Motor neuron (in vitro differentiated cells): ENCODE measurements around the gene LRRC10. TPM values are rescaled to one million over a fixed set of nuclear protein-coding genes. Genes with fewer than 3 reads are reported as not detected.

Experiments
- ATAC-seq, 8 experiments: fragments of 200-7000 bp; cut with Tn5 transposase; replicated peaks in 6 of 8; 2 replicates each; pipeline ENCODE4 v1.8.0; 2021; ENCODE audit warnings: mild to moderate bottlenecking in 8 of 8, moderate library complexity in 8 of 8
- H3K27ac ChIP-seq, 2 donors: fragments of 250-450 bp; sonication (Bioruptor Pico); 2 replicates each; pipeline ENCODE4 v1.9.0; 2021; ENCODE audit warnings: antibody characterized with exemption in 2 of 2, mild to moderate bottlenecking in 2 of 2, moderate library complexity in 1 of 2
- H3K4me1 ChIP-seq, 2 donors: fragments of 250-450 bp; sonication (Bioruptor Pico); replicated peaks in 1 of 2; 2 replicates each; pipeline ENCODE4 v1.6.1; 2021; ENCODE audit warnings: antibody characterized with exemption in 2 of 2, mild to moderate bottlenecking in 2 of 2, moderate library complexity in 1 of 2
- H3K4me3 ChIP-seq, 5 donors: fragments of 250-450 bp; sonication (Bioruptor Pico); 2 replicates each; pipeline ENCODE4 v1.9.0; 2021; ENCODE audit warnings: antibody characterized with exemption in 5 of 5, mild to moderate bottlenecking in 5 of 5, moderate library complexity in 4 of 5
- WGBS, 10 experiments: fragments of 450-650 bp; shearing (Covaris generic); methylation state at CpG; one replicate each; pipeline ENCODE4 v1.0.0; 2022; 5-methylcytosine and 5-hydroxymethylcytosine counted together
- in situ Hi-C, 9 experiments: fragments of 400-800 bp; cut with MboI; loops; one replicate each; pipeline ENCODE4 v1.15.0; 2021; ENCODE audit warnings: low sequenced_read_pairs in 9 of 9, low pct_unique_long_range_greater_than_20kb in 2 of 9; ENCODE audit not compliant: unreplicated experiment in 9 of 9
- total RNA-seq, 8 experiments: library from RNA; unstranded; fragments of 300-600 nt; gene quantifications; 2 replicates each; pipeline versions ENCODE4 v1.2.3 to v1.2.4, GENCODE V29; 2022

Gene LRRC10
- total RNA-seq, 8 experiments from 2014 or later, result 0.05 to 0.33 (median 0.11) TPM; not detected in 3

- H3K4me1 ChIP-seq, result no peaks in the 10 kb centered on the region
- H3K4me3 ChIP-seq, result no peak overlapping the region
- ATAC-seq, result no peak
- H3K27ac ChIP-seq, result no peak overlapping the region
- 57 to 90% (median 84%) methylated on average over 1 to 4 of the region's 6 CpGs; no CpG with 5 or more reads in 4 of the 10 experiments for WGBS, 10 experiments
- in situ Hi-C loops, result no loop called here
Observed at GRCh38 chr12:69642531-69642930, 31.8 kb upstream of the LRRC10 start.

- Histone ChIP-seq H3K4me1 (no peaks in the 10 kb centered on the region), H3K4me3 (no peak overlapping the region), H3K27ac (no peak overlapping the region)
- ATAC-seq, result no peak
- 40 to 100% (median 93%) methylated on average over 1 to 3 of the region's 7 CpGs; no CpG with 5 or more reads in 4 of the 10 experiments for WGBS, 10 experiments
- in situ Hi-C loops, result no loop called here
Observed at GRCh38 chr12:69641546-69641945, 30.8 kb upstream of the LRRC10 start.

GRCh38 chr12:69639400-69640016 lies 28.8 kb upstream of the LRRC10 start:
- H3K4me1 ChIP-seq, result no peaks in the 10 kb centered on the region
- WGBS, 10 experiments, result 0 to 60% (median 33%) methylated on average over 1 to 9 of the region's 12 CpGs
- in situ Hi-C loops, result no loop called here
- no peak overlapping the region for H3K4me3 ChIP-seq
- no peak overlapping the region for H3K27ac ChIP-seq
- ATAC-seq, result peak in 6 of 8 experiments; percentile 58 to 99 (median 88)

- in situ Hi-C loops, result no loop called here
- peak in 2 of 8 experiments; percentile 17 to 47 for ATAC-seq
- Histone ChIP-seq H3K4me1 (no peaks in the 10 kb centered on the region), H3K27ac (no peak overlapping the region), H3K4me3 (no peak overlapping the region)
- 27 to 100% (median 86%) methylated on average over 1 to 2 of the region's 2 CpGs; no CpG with 5 or more reads in 1 of the 10 experiments for WGBS, 10 experiments
Observed at GRCh38 chr12:69633061-69633460, 22.4 kb upstream of the LRRC10 start.

- Histone ChIP-seq H3K27ac (no peak overlapping the region), H3K4me1 (no peaks in the 10 kb centered on the region), H3K4me3 (no peak overlapping the region)
- in situ Hi-C loops, result no loop called here
- ATAC-seq, result no peak
- WGBS, 10 experiments, result 47 to 88% (median 71%) methylated on average over 1 to 3 of the region's 6 CpGs; no CpG with 5 or more reads in 1 of the 10 experiments
Observed at GRCh38 chr12:69630191-69630590, 19.5 kb upstream of the LRRC10 start.

- in situ Hi-C loops, result no loop called here
- 0 to 83% (median 60%) methylated on average over 1 to 5 of the region's 8 CpGs; no CpG with 5 or more reads in 3 of the 10 experiments for WGBS, 10 experiments
- no peaks in the 10 kb centered on the region for H3K4me1 ChIP-seq
- no peak overlapping the region for H3K4me3 ChIP-seq
- H3K27ac ChIP-seq, result no peak overlapping the region
- no peak for ATAC-seq
Observed at GRCh38 chr12:69627501-69627900, 16.8 kb upstream of the LRRC10 start.

GRCh38 chr12:69623970-69624369 lies 13.3 kb upstream of the LRRC10 start:
- in situ Hi-C loops, result no loop called here
- H3K4me1 ChIP-seq, result no peaks in the 10 kb centered on the region
- no peak overlapping the region for H3K27ac ChIP-seq
- 67 to 100% (median 92%) methylated on average over 1 to 11 of the region's 13 CpGs; no CpG with 5 or more reads in 3 of the 10 experiments for WGBS, 10 experiments
- no peak overlapping the region for H3K4me3 ChIP-seq
- ATAC-seq, result no peak

- no peak overlapping the region for H3K4me3 ChIP-seq
- H3K4me1 ChIP-seq, result no peaks in the 10 kb centered on the region
- H3K27ac ChIP-seq, result no peak overlapping the region
- in situ Hi-C loops, result no loop called here
- ATAC-seq, result no peak
- WGBS, 10 experiments, result 8 to 86% (median 67%) methylated on average over 1 to 2 of the region's 2 CpGs; no CpG with 5 or more reads in 4 of the 10 experiments
Observed at GRCh38 chr12:69621551-69621950, 10.8 kb upstream of the LRRC10 start.

GRCh38 chr12:69620921-69621320 lies 10.2 kb upstream of the LRRC10 start:
- 36 to 100% (median 83%) methylated on average over 2 of the region's 2 CpGs; no CpG with 5 or more reads in 6 of the 10 experiments for WGBS, 10 experiments
- H3K27ac ChIP-seq, result no peak overlapping the region
- no peak for ATAC-seq

GRCh38 chr12:69620077-69620476 lies 9.4 kb upstream of the LRRC10 start:
- ATAC-seq, result no peak
- Histone ChIP-seq H3K4me1 (no peaks in the 10 kb centered on the region), H3K4me3 (no peak overlapping the region), H3K27ac (no peak overlapping the region)
- in situ Hi-C loops, result no loop called here
- WGBS, 10 experiments, result 25 to 89% (median 61%) methylated on average over 1 to 4 of the region's 4 CpGs; no CpG with 5 or more reads in 2 of the 10 experiments

More at GRCh38 chr12:69620921-69621320, 10.2 kb upstream of the LRRC10 start:
- no peaks in the 10 kb centered on the region for H3K4me1 ChIP-seq
- in situ Hi-C loops, result no loop called here
- H3K4me3 ChIP-seq, result no peak overlapping the region

GRCh38 chr12:69619050-69619449 lies 8.3 kb upstream of the LRRC10 start:
- 0 to 96% (median 60%) methylated on average over 1 to 6 of the region's 6 CpGs; no CpG with 5 or more reads in 1 of the 10 experiments for WGBS, 10 experiments
- no peak for ATAC-seq
- H3K4me3 ChIP-seq, result no peak overlapping the region
- no peak overlapping the region for H3K27ac ChIP-seq
- in situ Hi-C loops, result no loop called here
- no peaks in the 10 kb centered on the region for H3K4me1 ChIP-seq

- 10 to 100% (median 82%) methylated on average over 1 to 10 of the region's 14 CpGs; no CpG with 5 or more reads in 2 of the 10 experiments for WGBS, 10 experiments
- H3K4me1 ChIP-seq, result no peaks in the 10 kb centered on the region
- ATAC-seq, result no peak
- H3K4me3 ChIP-seq, result no peak overlapping the region
- H3K27ac ChIP-seq, result no peak overlapping the region
- in situ Hi-C loops, result no loop called here
Observed at GRCh38 chr12:69616025-69616424, 5.3 kb upstream of the LRRC10 start.

- ATAC-seq, result no peak
- Histone ChIP-seq H3K27ac (no peak overlapping the region), H3K4me3 (no peak overlapping the region), H3K4me1 (no peaks in the 10 kb centered on the region)
- in situ Hi-C loops, result no loop called here
Observed at GRCh38 chr12:69613351-69613750, 2.6 kb upstream of the LRRC10 start.

- 80 to 100% (median 92%) methylated on average over 2 to 8 of the region's 15 CpGs; no CpG with 5 or more reads in 4 of the 10 experiments for WGBS, 10 experiments
- no peak overlapping the region for H3K27ac ChIP-seq
- in situ Hi-C loops, result no loop called here
- no peaks in the 10 kb centered on the region for H3K4me1 ChIP-seq
- no peak for ATAC-seq
- no peak overlapping the region for H3K4me3 ChIP-seq
Observed at GRCh38 chr12:69610126-69610525, 581 bp downstream of the LRRC10 start.
